KMS-11 (cell line): ENCODE results near the gene PLCH1.
A peak's percentile ranks its signal among the peaks of the same experiment; 100 is the strongest.

Experiments
- H2AFZ ChIP-seq: fragments of 200-600 bp; sonication (generic); 2 replicates; pipeline ENCODE4 v1.6.1; 2016; ENCODE audit warnings: antibody characterized with exemption, mixed run types, low read depth
- H3K27ac ChIP-seq: fragments of 200-600 bp; sonication (generic); 2 replicates; pipeline ENCODE4 v1.6.1; 2016; ENCODE audit warnings: mild to moderate bottlenecking, mixed run types
- H3K27me3 ChIP-seq: fragments of 200-600 bp; sonication (generic); 2 replicates; pipeline ENCODE4 v1.6.1; 2017; ENCODE audit warnings: mild to moderate bottlenecking, low read depth, mixed run types, moderate library complexity; ENCODE audit not compliant: insufficient read depth
- H3K36me3 ChIP-seq: fragments of 200-600 bp; sonication (generic); 2 replicates; pipeline ENCODE4 v1.6.1; 2017; ENCODE audit warnings: mild to moderate bottlenecking, mixed run types; ENCODE audit not compliant: insufficient read depth
- H3K4me1 ChIP-seq: fragments of 200-600 bp; sonication (generic); 2 replicates; pipeline ENCODE4 v1.6.1; 2016; ENCODE audit warnings: mild to moderate bottlenecking, low read depth, mixed run types; ENCODE audit not compliant: poor library complexity, severe bottlenecking
- H3K4me2 ChIP-seq: fragments of 200-600 bp; sonication (generic); 2 replicates; pipeline ENCODE4 v1.7.0; 2016; ENCODE audit warnings: mild to moderate bottlenecking, mixed run types
- H3K4me3 ChIP-seq: fragments of 200-600 bp; sonication (generic); IDR thresholded peaks from 2 replicates; pipeline ENCODE4 v1.6.1; 2017; ENCODE audit warnings: low read depth, low read length, mixed read lengths; ENCODE audit not compliant: insufficient read depth
- H3K79me2 ChIP-seq: fragments of 200-600 bp; sonication (generic); 2 replicates; pipeline ENCODE4 v1.6.1; 2016; ENCODE audit warnings: low read depth, mixed run types; ENCODE audit not compliant: insufficient read depth
- H3K9ac ChIP-seq: fragments of 200-600 bp; sonication (generic); 2 replicates; pipeline ENCODE4 v1.6.1; 2016; ENCODE audit warnings: mild to moderate bottlenecking, mixed run types
- H4K20me1 ChIP-seq: fragments of 200-600 bp; sonication (generic); 2 replicates; pipeline ENCODE4 v1.6.1; 2016; ENCODE audit warnings: mild to moderate bottlenecking, mixed run types; ENCODE audit not compliant: insufficient read depth
- CTCF ChIP-seq: fragments of 200-600 bp; sonication (generic); conservative IDR thresholded peaks from 2 replicates; pipeline ENCODE4 v1.6.1; 2017; ENCODE audit warnings: low read depth, mild to moderate bottlenecking, antibody characterized with exemption, low read length, moderate library complexity, mixed read lengths

The PLCH1 gene

GRCh38 chr3:155744010-155744625 is 753 bp downstream of the PLCH1 start:
- TF ChIP-seq CTCF: no peak
- peak overlapping the region; percentile 80 for H3K4me2 ChIP-seq
- peaks cover 6% of the 10 kb centered on the region for H3K4me1 ChIP-seq
- no peaks in the 10 kb centered on the region for H3K27me3 ChIP-seq
- H3K4me3 ChIP-seq: peak overlapping the region; percentile 94
- no peaks in the 10 kb centered on the region for H4K20me1 ChIP-seq
- H3K36me3 ChIP-seq: no peaks in the 10 kb centered on the region
- peak overlapping the region; percentile 88 for H2AFZ ChIP-seq
- no peaks in the 10 kb centered on the region for H3K79me2 ChIP-seq
- H3K9ac ChIP-seq: peak overlapping the region; percentile 47
- H3K27ac ChIP-seq: no peak overlapping the region

- peak overlapping the region; percentile 94 for H3K4me3 ChIP-seq
- no peak for TF ChIP-seq CTCF
- H3K27ac ChIP-seq: no peak overlapping the region
- H3K9ac ChIP-seq: peak overlapping the region; percentile 47; the same call in 1 of the 2 replicates
- H3K36me3 ChIP-seq: no peaks in the 10 kb centered on the region
- no peaks in the 10 kb centered on the region for H3K79me2 ChIP-seq
- no peaks in the 10 kb centered on the region for H4K20me1 ChIP-seq
- peak overlapping the region; percentile 80 for H3K4me2 ChIP-seq
- H3K27me3 ChIP-seq: no peaks in the 10 kb centered on the region
- H2AFZ ChIP-seq: peak overlapping the region; percentile 88
- H3K4me1 ChIP-seq: peaks cover 6% of the 10 kb centered on the region
Observed at GRCh38 chr3:155743606-155744005, 1.3 kb downstream of the PLCH1 start.

- Histone ChIP-seq H3K4me1 (peaks cover 6% of the 10 kb centered on the region), H3K4me3 (no peak overlapping the region), H4K20me1 (no peaks in the 10 kb centered on the region), H3K27me3 (no peaks in the 10 kb centered on the region), H3K36me3 (no peaks in the 10 kb centered on the region), H3K9ac (no peak overlapping the region), H3K4me2 (no peak overlapping the region), H2AFZ (no peak overlapping the region), H3K79me2 (no peaks in the 10 kb centered on the region), H3K27ac (no peak overlapping the region)
- no peak for TF ChIP-seq CTCF
Observed at GRCh38 chr3:155742349-155742965, 2.4 kb downstream of the PLCH1 start.

- H3K36me3 ChIP-seq: no peaks in the 10 kb centered on the region
- no peaks in the 10 kb centered on the region for H4K20me1 ChIP-seq
- H3K4me1 ChIP-seq: peaks cover 6% of the 10 kb centered on the region
- H2AFZ ChIP-seq: no peak overlapping the region
- H3K27me3 ChIP-seq: no peaks in the 10 kb centered on the region
- H3K4me3 ChIP-seq: no peak overlapping the region
- H3K27ac ChIP-seq: no peak overlapping the region
- no peak overlapping the region for H3K4me2 ChIP-seq
- H3K79me2 ChIP-seq: no peaks in the 10 kb centered on the region
- H3K9ac ChIP-seq: no peak overlapping the region
- TF ChIP-seq CTCF: no peak
Observed at GRCh38 chr3:155741603-155742002, 3.3 kb downstream of the PLCH1 start.
